CD4-positive, alpha-beta T cell treated with Interleukin-15 for 1 hour (primary cell): ENCODE measurements around the gene CYBA.
"Not testable (repeated sequence)": the region's sequence is repeated elsewhere in the genome, so short reads cannot be mapped to it uniquely, and the experiment has no call there.

Source experiments
- DNase-seq: peaks from one replicate; pipeline ENCODE4 v3.0.0-alpha.2; 2020

Gene CYBA

GRCh38 chr16:88609426-88609825 lies 41.4 kb downstream of the CYBA start:
- DNase-seq = not testable (repeated sequence)

- DNase-seq = no peak
Measured at GRCh38 chr16:88608076-88608475, 42.8 kb downstream of the CYBA start.

GRCh38 chr16:88606148-88606757 lies 44.6 kb downstream of the CYBA start:
- no peak for DNase-seq

GRCh38 chr16:88605186-88606147 lies 45.4 kb downstream of the CYBA start:
- DNase-seq = no peak

- DNase-seq = no peak
Measured at GRCh38 chr16:88602091-88602490, 48.8 kb downstream of the CYBA start.

- DNase-seq = no peak
Measured at GRCh38 chr16:88601313-88602036, 49.4 kb downstream of the CYBA start.

- no peak for DNase-seq
Measured at GRCh38 chr16:88600539-88600896, 50.3 kb downstream of the CYBA start.

- DNase-seq = no peak
Measured at GRCh38 chr16:88599825-88600538, 50.9 kb downstream of the CYBA start.

- DNase-seq = peak; percentile 62
Measured at GRCh38 chr16:88599092-88599733, 51.6 kb downstream of the CYBA start.

GRCh38 chr16:88597856-88598491 lies 52.9 kb downstream of the CYBA start:
- no peak for DNase-seq

GRCh38 chr16:88596483-88596882 lies 54.4 kb downstream of the CYBA start:
- no peak for DNase-seq

- DNase-seq = no peak
Measured at GRCh38 chr16:88595921-88596320, 54.9 kb downstream of the CYBA start.

- DNase-seq = no peak
Measured at GRCh38 chr16:88595101-88595500, 55.8 kb downstream of the CYBA start.

GRCh38 chr16:88593910-88594309 lies 56.9 kb downstream of the CYBA start:
- DNase-seq = no peak

- DNase-seq = no peak
Measured at GRCh38 chr16:88593489-88593888, 57.4 kb downstream of the CYBA start.
